BLaER1 treated with 17β-estradiol and CSF1 and Interleukin-3, amounts not matched to agents 10 nM and 100 nM (cell line): Measurements from ENCODE around the gene DGKB.

Source experiments
- H3K27ac ChIP-seq, 11 experiments: shearing (Covaris generic); formaldehyde crosslinking; 2 replicates each; pipeline ENCODE4 v1.8.1; 2022
- H3K27me3 ChIP-seq, 11 experiments: shearing (Covaris generic); formaldehyde crosslinking; 2 replicates each; pipeline ENCODE4 v1.8.1; 2022
- H3K36me3 ChIP-seq, 11 experiments: shearing (Covaris generic); formaldehyde crosslinking; 2 replicates each; pipeline ENCODE4 v1.8.1; 2022
- H3K4me1 ChIP-seq, 10 experiments: shearing (Covaris generic); formaldehyde crosslinking; 2 replicates each; pipeline ENCODE4 v1.8.1; 2022
- H3K4me2 ChIP-seq, 11 experiments: shearing (Covaris generic); formaldehyde crosslinking; 2 replicates each; pipeline ENCODE4 v1.8.1; 2022
- H3K4me3 ChIP-seq, 10 experiments: shearing (Covaris generic); formaldehyde crosslinking; 2 replicates each; pipeline ENCODE4 v1.8.1; 2022
- H3K9ac ChIP-seq, 11 experiments: shearing (Covaris generic); formaldehyde crosslinking; 2 replicates each; pipeline ENCODE4 v1.8.1; 2022
- H3K9me3 ChIP-seq, 11 experiments: shearing (Covaris generic); formaldehyde crosslinking; replicated peaks in 1 of 11; 2 replicates each; pipeline ENCODE4 v1.8.1; 2022
- H4K20me1 ChIP-seq, 11 experiments: shearing (Covaris generic); formaldehyde crosslinking; 2 replicates each; pipeline ENCODE4 v1.8.1; 2022
- Cebpa-rat ChIP-seq, 11 experiments: shearing (Covaris generic); IDR thresholded peaks; 2 replicates each; pipeline ENCODE4 v1.8.1; 2022

The DGKB gene

DNA sequence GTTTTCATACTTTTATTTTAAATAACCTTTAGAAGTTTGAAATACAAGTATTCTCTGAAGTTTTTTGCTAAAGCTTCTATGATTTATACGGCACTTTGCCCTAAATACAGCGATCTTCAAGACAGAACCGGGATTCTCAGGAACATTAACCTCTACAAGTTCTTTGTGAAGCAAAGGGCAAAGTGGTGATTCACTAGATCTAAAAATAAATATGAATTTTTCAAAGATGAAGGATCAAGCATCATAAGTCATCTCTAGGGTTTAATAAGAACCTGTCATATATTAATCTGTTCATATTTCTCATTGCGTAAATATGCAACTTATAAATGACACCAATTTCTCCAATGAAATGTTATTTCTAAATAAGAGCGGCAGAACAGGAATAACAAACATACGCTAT lies 30.7 kb downstream of the DGKB start:
- Histone ChIP-seq H3K27me3 (no peaks in the 10 kb centered on the region), H3K9ac (no peak overlapping the region), H4K20me1 (no peaks in the 10 kb centered on the region), H3K4me2 (no peak overlapping the region), H3K36me3 (no peaks in the 10 kb centered on the region), H3K4me3 (no peak overlapping the region), H3K27ac (no peak overlapping the region), H3K9me3 (no peaks in the 10 kb centered on the region), H3K4me1 (no peaks in the 10 kb centered on the region)
- TF ChIP-seq Cebpa-rat (IDR thresholded peaks at IDR 0.05): no peak

DNA sequence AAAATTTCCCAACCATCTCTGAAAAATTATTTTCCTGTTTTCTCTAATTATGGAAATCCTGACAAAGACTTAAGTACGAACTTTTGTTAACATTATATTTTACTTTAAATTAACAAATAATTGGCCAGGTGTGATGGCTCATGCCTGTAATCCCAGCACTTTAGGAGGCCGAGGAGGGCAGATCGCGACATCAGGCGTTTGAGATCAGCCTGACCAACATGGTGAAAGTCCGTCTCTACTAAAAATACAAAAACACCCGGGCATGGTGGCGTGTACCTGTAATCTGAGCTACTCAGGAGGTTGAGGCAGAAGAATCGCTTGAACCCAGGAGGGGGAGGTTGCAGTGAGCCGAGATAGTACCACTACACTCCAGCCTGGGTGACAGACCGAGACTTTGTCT lies 32.2 kb downstream of the DGKB start:
- H3K36me3 ChIP-seq: no peaks in the 10 kb centered on the region
- H3K4me2 ChIP-seq: no peak overlapping the region
- no peak overlapping the region for H3K9ac ChIP-seq
- H3K4me1 ChIP-seq: no peaks in the 10 kb centered on the region
- peaks cover 0 to 3% (median 0%) of the 10 kb centered on the region in 11 experiments; a peak in 1 of 22 replicates for H3K9me3 ChIP-seq
- H3K27me3 ChIP-seq: no peaks in the 10 kb centered on the region
- H3K4me3 ChIP-seq: no peak overlapping the region
- no peak overlapping the region for H3K27ac ChIP-seq
- H4K20me1 ChIP-seq: no peaks in the 10 kb centered on the region
- TF ChIP-seq Cebpa-rat (IDR thresholded peaks at IDR 0.05): no peak

DNA sequence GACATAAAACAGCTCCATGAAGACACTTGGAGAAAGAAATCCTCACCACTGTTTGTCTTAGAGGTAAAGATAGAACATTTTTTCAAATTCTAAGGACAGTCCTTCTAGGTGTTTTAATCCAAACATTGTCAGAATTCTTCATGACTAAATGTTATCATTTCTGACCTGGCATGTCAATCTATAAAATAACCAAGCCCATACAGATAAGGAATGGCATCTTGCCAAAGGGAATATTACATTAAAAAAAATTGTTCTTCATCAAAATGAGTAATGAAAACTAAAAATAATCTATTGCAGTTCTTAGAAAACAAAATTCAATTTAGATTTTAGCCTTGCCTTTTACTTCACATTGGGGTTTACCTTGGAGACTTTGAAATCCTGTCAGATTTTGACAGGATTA lies 33.6 kb downstream of the DGKB start:
- H3K4me3 ChIP-seq: no peak overlapping the region
- H3K4me1 ChIP-seq: no peaks in the 10 kb centered on the region
- no peaks in the 10 kb centered on the region for H3K27me3 ChIP-seq
- TF ChIP-seq Cebpa-rat (IDR thresholded peaks at IDR 0.05): no peak
- no peaks in the 10 kb centered on the region for H3K36me3 ChIP-seq
- H3K9me3 ChIP-seq: peaks cover 0 to 3% (median 0%) of the 10 kb centered on the region in 11 experiments; a peak in 1 of 22 replicates
- H3K9ac ChIP-seq: no peak overlapping the region
- H3K27ac ChIP-seq: no peak overlapping the region
- no peak overlapping the region for H3K4me2 ChIP-seq
- H4K20me1 ChIP-seq: no peaks in the 10 kb centered on the region

DNA sequence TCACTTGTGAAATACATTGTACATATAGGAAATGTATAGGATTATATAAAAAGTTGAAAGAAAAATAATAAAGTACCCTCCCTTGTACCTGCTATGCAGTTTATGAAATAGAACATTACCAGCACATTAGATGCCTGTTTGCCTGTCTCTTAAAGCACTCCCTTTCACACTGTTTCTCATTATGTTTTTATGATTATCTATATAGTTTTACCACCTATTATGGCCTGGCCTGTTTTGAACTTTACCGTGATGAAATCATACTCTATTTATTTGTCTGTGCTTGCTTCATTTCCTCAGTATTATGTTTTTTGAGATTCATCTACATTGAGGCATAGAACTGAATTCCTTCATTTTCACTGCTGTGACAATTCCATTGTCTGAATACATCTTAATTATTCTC lies 41.1 kb downstream of the DGKB start:
- TF ChIP-seq Cebpa-rat (IDR thresholded peaks at IDR 0.05): no peak
- Histone ChIP-seq H3K4me2 (no peak overlapping the region), H3K27me3 (no peaks in the 10 kb centered on the region), H4K20me1 (no peaks in the 10 kb centered on the region), H3K9me3 (no peaks in the 10 kb centered on the region; a peak in 1 of 22 replicates), H3K36me3 (no peaks in the 10 kb centered on the region), H3K9ac (no peak overlapping the region), H3K27ac (no peak overlapping the region), H3K4me3 (no peak overlapping the region), H3K4me1 (no peaks in the 10 kb centered on the region)

DNA sequence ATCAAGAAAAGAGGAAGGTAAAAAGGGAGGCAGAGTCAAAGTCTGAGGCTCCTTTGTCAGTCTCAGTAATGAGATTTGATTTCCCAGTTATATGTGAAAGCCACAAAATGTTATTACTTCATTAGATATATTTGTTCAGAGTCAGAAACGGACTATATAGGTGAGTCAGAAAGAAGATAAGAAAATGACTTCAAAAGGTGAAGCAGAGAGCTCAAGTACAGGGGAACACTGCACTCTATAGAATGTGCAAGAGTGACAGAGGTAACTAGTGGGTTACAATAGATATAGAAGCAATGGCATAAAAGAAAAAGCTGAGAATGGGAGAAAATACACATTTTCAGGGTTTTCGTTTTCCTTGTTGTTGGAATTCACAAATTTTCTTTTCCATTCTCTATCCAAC lies 43.3 kb downstream of the DGKB start:
- Histone ChIP-seq H3K4me3 (no peak overlapping the region), H3K4me2 (no peak overlapping the region), H3K36me3 (no peaks in the 10 kb centered on the region), H3K9ac (no peak overlapping the region), H4K20me1 (no peaks in the 10 kb centered on the region), H3K27ac (no peak overlapping the region), H3K9me3 (no peaks in the 10 kb centered on the region), H3K4me1 (no peaks in the 10 kb centered on the region), H3K27me3 (no peaks in the 10 kb centered on the region)
- TF ChIP-seq Cebpa-rat (IDR thresholded peaks at IDR 0.05): no peak

DNA sequence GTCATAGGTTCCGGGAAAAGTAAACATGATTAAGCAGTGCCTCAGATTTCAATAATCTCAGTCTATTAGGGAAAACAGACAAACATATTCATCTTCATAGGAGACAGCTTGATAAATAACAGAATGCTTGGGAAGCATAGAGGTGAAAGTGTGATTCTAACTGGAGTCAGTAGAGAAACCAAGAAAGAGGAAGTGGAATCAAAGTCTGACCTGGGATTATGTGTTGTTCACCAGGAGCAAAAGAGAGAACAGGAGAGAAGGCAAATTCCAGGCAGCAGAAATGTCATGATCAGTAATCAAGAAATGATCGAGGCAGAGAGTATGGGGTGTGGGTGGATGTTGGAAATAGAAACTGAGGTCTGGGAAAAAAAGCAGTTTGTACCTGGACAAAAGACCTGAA lies 43.7 kb downstream of the DGKB start:
- Histone ChIP-seq H3K4me1 (no peaks in the 10 kb centered on the region), H3K27ac (no peak overlapping the region), H3K9me3 (no peaks in the 10 kb centered on the region), H3K36me3 (no peaks in the 10 kb centered on the region), H3K4me2 (no peak overlapping the region), H4K20me1 (no peaks in the 10 kb centered on the region), H3K27me3 (no peaks in the 10 kb centered on the region), H3K9ac (no peak overlapping the region), H3K4me3 (no peak overlapping the region)
- no peak for TF ChIP-seq Cebpa-rat (IDR thresholded peaks at IDR 0.05)

DNA sequence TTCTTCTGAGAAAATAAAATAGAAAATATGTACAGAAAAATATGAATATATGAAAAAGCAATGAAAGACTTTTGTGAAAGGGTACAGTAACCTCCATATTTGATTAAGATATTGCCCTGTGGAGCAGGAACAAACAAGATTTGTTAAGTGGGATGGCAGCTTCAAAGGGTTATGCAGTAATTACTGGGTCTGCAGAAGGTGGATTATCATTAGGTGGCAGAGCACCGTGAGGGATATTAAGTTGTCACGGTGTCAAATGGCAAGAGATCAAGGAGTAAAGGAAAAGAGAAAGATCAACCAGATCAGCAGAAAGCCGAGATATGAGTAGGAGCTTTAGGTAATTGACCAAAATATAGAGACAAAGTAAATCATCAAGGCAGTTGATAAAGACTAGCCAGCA lies 44.1 kb downstream of the DGKB start:
- TF ChIP-seq Cebpa-rat (IDR thresholded peaks at IDR 0.05): no peak
- Histone ChIP-seq H3K4me3 (no peak overlapping the region), H3K27me3 (no peaks in the 10 kb centered on the region)

DNA sequence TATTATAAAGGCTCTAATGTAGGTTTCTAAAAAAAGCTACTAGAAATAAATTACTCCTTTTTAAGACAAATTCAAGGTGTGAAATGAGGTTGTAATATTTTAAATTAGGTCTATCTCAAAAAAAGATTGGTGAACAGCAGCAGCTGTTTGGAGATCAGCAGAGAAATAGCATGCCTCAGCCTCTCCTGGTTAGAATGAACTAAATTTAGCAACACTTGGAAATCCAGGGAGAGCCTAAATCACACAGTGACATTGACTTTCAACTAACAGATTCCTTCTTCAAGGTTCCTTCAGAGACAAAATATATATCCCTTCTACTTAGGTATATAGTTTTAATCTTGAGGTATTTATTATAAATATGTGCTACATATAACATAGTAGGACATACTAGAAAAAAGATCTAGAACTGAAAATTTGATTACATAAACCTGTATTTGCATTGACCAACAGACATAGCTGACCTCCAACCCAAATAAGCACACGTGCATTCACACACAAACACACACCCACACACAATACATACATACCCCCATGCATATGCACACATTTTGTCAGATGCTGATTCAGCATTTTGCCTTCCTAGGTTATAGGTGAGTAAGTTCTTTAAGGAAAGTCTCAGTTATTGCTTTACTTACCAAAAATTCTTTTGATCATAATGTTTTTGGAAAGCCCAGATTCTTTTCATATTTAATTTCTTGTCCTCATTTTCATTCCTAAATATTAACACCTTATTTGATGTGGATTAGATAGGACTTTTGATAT lies 47.3 kb downstream of the DGKB start:
- no peak overlapping the region for H3K4me2 ChIP-seq
- H3K4me1 ChIP-seq: 0 out of 20 replicates have a peak, but pooled peaks cover 0 to 3% (median 0%) of the 10 kb centered on the region in 10 experiments
- H3K4me3 ChIP-seq: no peak overlapping the region
- no peaks in the 10 kb centered on the region for H4K20me1 ChIP-seq
- H3K9me3 ChIP-seq: no peaks in the 10 kb centered on the region
- no peak for TF ChIP-seq Cebpa-rat (IDR thresholded peaks at IDR 0.05)
- H3K9ac ChIP-seq: no peak overlapping the region
- H3K36me3 ChIP-seq: no peaks in the 10 kb centered on the region
- H3K27ac ChIP-seq: no peak overlapping the region
- H3K27me3 ChIP-seq: no peaks in the 10 kb centered on the region

More for the DNA sequence above, 44.1 kb downstream of the DGKB start:
- Histone ChIP-seq H3K4me2 (no peak overlapping the region), H3K27ac (no peak overlapping the region), H3K36me3 (no peaks in the 10 kb centered on the region), H3K9me3 (no peaks in the 10 kb centered on the region), H3K4me1 (no peaks in the 10 kb centered on the region), H4K20me1 (no peaks in the 10 kb centered on the region), H3K9ac (no peak overlapping the region)

DNA sequence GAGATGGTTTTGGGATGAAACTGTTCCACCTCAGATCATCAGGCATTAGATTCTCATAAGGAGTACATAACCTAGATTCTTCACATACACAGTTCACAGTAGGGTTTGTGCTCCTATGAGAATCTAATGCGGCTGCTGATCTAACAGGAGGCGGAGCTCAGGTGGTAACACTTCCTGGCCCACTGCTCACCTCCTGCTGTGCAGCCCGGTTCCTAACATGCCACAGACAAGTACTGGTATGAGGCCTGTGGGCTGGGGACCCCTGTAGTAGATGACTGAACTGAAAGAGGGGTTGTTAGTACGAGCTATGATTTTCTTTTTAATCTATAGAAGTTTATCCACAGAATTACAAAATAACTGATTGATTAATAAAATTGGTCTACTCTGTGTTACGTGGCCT lies 48.1 kb downstream of the DGKB start:
- no peaks in the 10 kb centered on the region for H4K20me1 ChIP-seq
- H3K9me3 ChIP-seq: no peaks in the 10 kb centered on the region
- no peak overlapping the region for H3K27ac ChIP-seq
- TF ChIP-seq Cebpa-rat (IDR thresholded peaks at IDR 0.05): no peak
- no peaks in the 10 kb centered on the region for H3K36me3 ChIP-seq
- H3K4me1 ChIP-seq: peaks cover 0 to 8% (median 0%) of the 10 kb centered on the region in 10 experiments; a peak in 1 of 20 replicates
- H3K27me3 ChIP-seq: no peaks in the 10 kb centered on the region
- no peak overlapping the region for H3K9ac ChIP-seq
- no peak overlapping the region for H3K4me2 ChIP-seq
- H3K4me3 ChIP-seq: no peak overlapping the region

DNA sequence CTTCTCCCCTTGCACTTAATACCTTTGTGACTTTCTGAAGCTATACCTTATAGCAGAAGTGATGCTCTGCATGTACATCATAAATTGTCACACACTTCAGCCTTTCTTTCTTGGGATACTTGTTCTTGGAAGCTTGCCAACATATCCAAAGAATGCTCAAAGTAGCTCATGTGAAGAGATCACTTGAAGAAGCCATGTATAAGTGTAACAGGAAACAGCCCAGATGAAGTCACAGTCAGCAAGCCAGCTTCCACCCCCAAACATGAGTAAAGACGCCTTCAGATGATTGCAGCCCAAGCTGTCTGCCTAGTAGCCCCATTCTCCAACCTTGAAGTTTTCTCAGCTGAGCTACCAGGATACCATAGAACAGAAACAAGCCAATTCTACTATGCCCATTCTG lies 50.9 kb downstream of the DGKB start:
- no peak overlapping the region for H3K4me3 ChIP-seq
- H3K4me1 ChIP-seq: peaks cover 0 to 8% (median 0%) of the 10 kb centered on the region in 10 experiments; a peak in 1 of 20 replicates
- H3K27me3 ChIP-seq: no peaks in the 10 kb centered on the region
- TF ChIP-seq Cebpa-rat (IDR thresholded peaks at IDR 0.05): no peak
- H3K4me2 ChIP-seq: no peak overlapping the region
- no peak overlapping the region for H3K9ac ChIP-seq
- H3K36me3 ChIP-seq: no peaks in the 10 kb centered on the region
- no peaks in the 10 kb centered on the region for H4K20me1 ChIP-seq
- no peak overlapping the region for H3K27ac ChIP-seq
- H3K9me3 ChIP-seq: no peaks in the 10 kb centered on the region
